ENCODE measurements around the gene SLC1A3. TPM values are rescaled to one million over a fixed set of nuclear protein-coding genes. Genes with fewer than 3 reads are reported as not detected.

Gene SLC1A3
- total and polyA plus RNA-seq, 2 donors (not counting 1 experiment from before 2014, with no cell fraction given), result 0.52 to 3.3 TPM

DNA sequence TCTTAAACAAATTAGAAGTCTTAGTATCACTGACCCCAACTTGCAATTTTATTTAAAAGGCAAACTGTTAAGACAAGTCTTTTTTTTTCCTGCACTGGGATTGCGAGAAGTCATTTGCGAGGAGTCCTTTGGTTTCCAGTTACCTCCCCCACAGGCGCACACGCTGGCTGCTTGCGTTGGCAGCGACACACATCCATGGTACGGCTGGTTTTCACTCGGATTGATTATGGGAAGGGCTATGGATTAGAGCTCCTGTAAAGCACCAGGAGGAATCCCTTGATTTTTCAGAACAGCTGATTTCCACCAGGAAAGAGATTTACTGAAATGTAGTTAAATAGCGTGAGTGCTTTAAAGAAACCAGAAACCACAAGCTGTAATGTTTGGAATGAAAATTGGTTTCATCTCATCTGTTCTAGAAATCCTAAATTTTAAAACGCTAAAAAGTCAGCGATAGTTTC is 737 bp downstream of the SLC1A3 start:
- peak; percentile 58 to 61 for DNase-seq (ENCODE audit: low read depth in 2 of 2)
- Histone ChIP-seq H2AFZ (ENCODE audit: low read length) (peak overlapping the region; percentile 44), H3K9ac (ENCODE audit: insufficient read depth, low read length) (peak overlapping the region; percentile 34), H3K9me3 (ENCODE audit: control insufficient read depth, insufficient read depth, low read depth, low read length) (no peaks in the 10 kb centered on the region), H3K4me1 (ENCODE audit: control insufficient read depth, extremely low read depth, insufficient read depth, low read length) (peaks cover 2% of the 10 kb centered on the region), H3K27me3 (ENCODE audit: control insufficient read depth, insufficient read depth, low read length) (no peaks in the 10 kb centered on the region), H3K4me2 (ENCODE audit: extremely low read depth, insufficient read depth, low read length) (peak overlapping the region; percentile 85), H3K79me2 (ENCODE audit: control insufficient read depth, insufficient read depth, low read length) (no peaks in the 10 kb centered on the region), H3K36me3 (ENCODE audit: control insufficient read depth, insufficient read depth, low read length) (no peaks in the 10 kb centered on the region), H4K20me1 (ENCODE audit: control insufficient read depth, extremely low read depth, insufficient read depth, low read length) (no peaks in the 10 kb centered on the region), H3K27ac (ENCODE audit: insufficient read depth, low read length) (peak overlapping the region; percentile 51), H3K4me3 (replicated peaks in 1 of 4; ENCODE audit: control extremely low read depth in 1 of 4, insufficient read depth in 1 of 4, low read depth in 3 of 4, low read length in 4 of 4) (peak overlapping the region; percentile 58 to 79 (median 70))
- TF ChIP-seq EZH2 (IDR thresholded peaks at IDR 0.05; ENCODE audit: low read length, missing control alignments), result no peak
- TF ChIP-seq, protein P1, sequence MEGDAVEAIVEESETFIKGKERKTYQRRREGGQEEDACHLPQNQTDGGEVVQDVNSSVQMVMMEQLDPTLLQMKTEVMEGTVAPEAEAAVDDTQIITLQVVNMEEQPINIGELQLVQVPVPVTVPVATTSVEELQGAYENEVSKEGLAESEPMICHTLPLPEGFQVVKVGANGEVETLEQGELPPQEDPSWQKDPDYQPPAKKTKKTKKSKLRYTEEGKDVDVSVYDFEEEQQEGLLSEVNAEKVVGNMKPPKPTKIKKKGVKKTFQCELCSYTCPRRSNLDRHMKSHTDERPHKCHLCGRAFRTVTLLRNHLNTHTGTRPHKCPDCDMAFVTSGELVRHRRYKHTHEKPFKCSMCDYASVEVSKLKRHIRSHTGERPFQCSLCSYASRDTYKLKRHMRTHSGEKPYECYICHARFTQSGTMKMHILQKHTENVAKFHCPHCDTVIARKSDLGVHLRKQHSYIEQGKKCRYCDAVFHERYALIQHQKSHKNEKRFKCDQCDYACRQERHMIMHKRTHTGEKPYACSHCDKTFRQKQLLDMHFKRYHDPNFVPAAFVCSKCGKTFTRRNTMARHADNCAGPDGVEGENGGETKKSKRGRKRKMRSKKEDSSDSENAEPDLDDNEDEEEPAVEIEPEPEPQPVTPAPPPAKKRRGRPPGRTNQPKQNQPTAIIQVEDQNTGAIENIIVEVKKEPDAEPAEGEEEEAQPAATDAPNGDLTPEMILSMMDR (conservative IDR thresholded peaks at IDR 0.05 in 1 of 2, IDR thresholded peaks at IDR 0.05 in 1 of 2; ENCODE audit: low read depth in 1 of 2, low read length in 2 of 2), result no peak

DNA sequence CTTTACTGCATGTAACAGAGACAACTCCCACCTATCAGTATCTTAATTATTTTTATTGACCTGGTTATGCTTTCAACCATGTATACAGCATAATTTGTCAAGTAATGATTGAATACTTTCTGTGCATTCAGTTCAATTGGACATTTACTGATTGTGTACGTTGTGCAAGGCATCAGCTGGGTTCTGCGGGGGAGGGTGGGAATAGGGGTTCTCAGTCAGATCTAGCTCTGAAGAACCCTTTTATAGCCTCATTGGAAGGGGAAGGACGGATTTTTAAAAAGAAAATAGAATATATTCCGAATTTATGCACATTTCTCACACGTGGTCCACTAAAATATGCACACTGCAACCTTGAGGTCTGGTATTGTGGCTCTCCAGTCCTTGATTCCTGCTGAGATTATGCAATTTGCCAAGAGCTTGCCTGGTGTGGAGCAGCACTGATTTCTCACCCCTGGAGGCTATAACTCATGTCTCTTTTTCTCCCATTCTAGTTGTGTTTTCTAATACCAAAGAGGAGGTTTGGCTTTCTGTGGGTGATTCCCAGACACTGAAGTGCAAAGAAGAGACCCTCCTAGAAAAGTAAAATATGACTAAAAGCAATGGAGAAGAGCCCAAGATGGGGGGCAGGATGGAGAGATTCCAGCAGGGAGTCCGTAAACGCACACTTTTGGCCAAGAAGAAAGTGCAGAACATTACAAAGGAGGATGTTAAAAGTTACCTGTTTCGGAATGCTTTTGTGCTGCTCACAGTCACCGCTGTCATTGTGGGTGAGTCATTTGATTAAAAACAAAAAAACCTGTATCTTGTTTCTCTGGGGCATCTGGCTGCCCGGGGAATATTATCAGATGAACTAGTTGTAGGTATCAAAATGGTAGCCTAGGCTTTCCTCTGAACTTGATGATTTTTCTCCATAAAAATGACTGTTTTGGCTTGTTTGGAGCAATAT is 1.7 kb downstream of the SLC1A3 start:
- no peak for TF ChIP-seq EZH2 (IDR thresholded peaks at IDR 0.05; ENCODE audit: low read length, missing control alignments)
- TF ChIP-seq, protein P1 (conservative IDR thresholded peaks at IDR 0.05 in 1 of 2, IDR thresholded peaks at IDR 0.05 in 1 of 2; ENCODE audit: low read depth in 1 of 2, low read length in 2 of 2), result no peak
- Histone ChIP-seq H3K27ac (ENCODE audit: insufficient read depth, low read length) (no peak overlapping the region), H3K4me2 (ENCODE audit: extremely low read depth, insufficient read depth, low read length) (no peak overlapping the region), H3K9me3 (ENCODE audit: control insufficient read depth, insufficient read depth, low read depth, low read length) (no peaks in the 10 kb centered on the region), H3K4me1 (ENCODE audit: control insufficient read depth, extremely low read depth, insufficient read depth, low read length) (peaks cover 2% of the 10 kb centered on the region), H4K20me1 (ENCODE audit: control insufficient read depth, extremely low read depth, insufficient read depth, low read length) (no peaks in the 10 kb centered on the region), H3K9ac (ENCODE audit: insufficient read depth, low read length) (no peak overlapping the region), H3K27me3 (ENCODE audit: control insufficient read depth, insufficient read depth, low read length) (no peaks in the 10 kb centered on the region), H3K4me3 (replicated peaks in 1 of 4; ENCODE audit: control extremely low read depth in 1 of 4, insufficient read depth in 1 of 4, low read depth in 3 of 4, low read length in 4 of 4) (peak overlapping the region in 2 of 4 experiments; percentile 74 to 79), H3K36me3 (ENCODE audit: control insufficient read depth, insufficient read depth, low read length) (no peaks in the 10 kb centered on the region), H2AFZ (ENCODE audit: low read length) (no peak overlapping the region), H3K79me2 (ENCODE audit: control insufficient read depth, insufficient read depth, low read length) (no peaks in the 10 kb centered on the region)
- peak; percentile 46 to 72 for DNase-seq (ENCODE audit: low read depth in 2 of 2)

DNA sequence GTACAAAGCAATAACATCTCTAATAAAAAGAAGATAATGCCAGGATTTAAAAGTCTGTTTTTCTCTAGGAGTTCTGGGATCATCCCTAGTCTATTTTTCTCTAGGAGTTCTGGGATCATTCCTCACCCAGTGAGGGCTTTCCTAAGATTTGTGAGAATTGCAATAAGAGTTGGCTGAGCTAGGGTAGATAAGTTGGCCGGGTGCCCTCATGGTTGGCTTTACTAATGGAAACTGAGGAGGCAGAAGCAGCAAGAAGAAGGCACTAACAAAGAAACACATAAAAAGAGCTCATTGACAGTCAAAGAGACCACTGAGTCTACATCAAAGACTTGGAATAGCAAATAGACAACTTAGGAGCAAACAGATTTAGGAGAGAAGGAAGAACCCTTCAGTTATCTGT is 4.2 kb downstream of the SLC1A3 start:
- Histone ChIP-seq H3K36me3 (ENCODE audit: control insufficient read depth, insufficient read depth, low read length) (no peaks in the 10 kb centered on the region), H3K79me2 (ENCODE audit: control insufficient read depth, insufficient read depth, low read length) (no peaks in the 10 kb centered on the region), H3K27ac (ENCODE audit: insufficient read depth, low read length) (no peak overlapping the region), H2AFZ (ENCODE audit: low read length) (no peak overlapping the region), H4K20me1 (ENCODE audit: control insufficient read depth, extremely low read depth, insufficient read depth, low read length) (no peaks in the 10 kb centered on the region), H3K4me3 (replicated peaks in 1 of 4; ENCODE audit: control extremely low read depth in 1 of 4, insufficient read depth in 1 of 4, low read depth in 3 of 4, low read length in 4 of 4) (no peak overlapping the region), H3K27me3 (ENCODE audit: control insufficient read depth, insufficient read depth, low read length) (no peaks in the 10 kb centered on the region), H3K9ac (ENCODE audit: insufficient read depth, low read length) (no peak overlapping the region), H3K9me3 (ENCODE audit: control insufficient read depth, insufficient read depth, low read depth, low read length) (no peaks in the 10 kb centered on the region), H3K4me2 (ENCODE audit: extremely low read depth, insufficient read depth, low read length) (no peak overlapping the region), H3K4me1 (ENCODE audit: control insufficient read depth, extremely low read depth, insufficient read depth, low read length) (peaks cover 2% of the 10 kb centered on the region)
- TF ChIP-seq, protein P1 (conservative IDR thresholded peaks at IDR 0.05 in 1 of 2, IDR thresholded peaks at IDR 0.05 in 1 of 2; ENCODE audit: low read depth in 1 of 2, low read length in 2 of 2), result no peak
- no peak for TF ChIP-seq EZH2 (IDR thresholded peaks at IDR 0.05; ENCODE audit: low read length, missing control alignments)
- no peak for DNase-seq (ENCODE audit: low read depth in 2 of 2)

Measured in fibroblast of lung (primary cell).